RCC 7860 (cell line): ENCODE data around the gene TIMM22.
"Not testable (repeated sequence)": the region's sequence is repeated elsewhere in the genome, so short reads cannot be mapped to it uniquely, and the experiment has no call there.

Experiments
- DNase-seq: peaks from one replicate; pipeline ENCODE4 v3.0.0-alpha.2; 2015; ENCODE audit warnings: low spot score
- FAIRE-seq: peaks from 2 replicates; lab custom pipeline; 2012; peaks lifted over from hg19 to GRCh38; lab: Jason Lieb, UNC

TIMM22 gene

DNA sequence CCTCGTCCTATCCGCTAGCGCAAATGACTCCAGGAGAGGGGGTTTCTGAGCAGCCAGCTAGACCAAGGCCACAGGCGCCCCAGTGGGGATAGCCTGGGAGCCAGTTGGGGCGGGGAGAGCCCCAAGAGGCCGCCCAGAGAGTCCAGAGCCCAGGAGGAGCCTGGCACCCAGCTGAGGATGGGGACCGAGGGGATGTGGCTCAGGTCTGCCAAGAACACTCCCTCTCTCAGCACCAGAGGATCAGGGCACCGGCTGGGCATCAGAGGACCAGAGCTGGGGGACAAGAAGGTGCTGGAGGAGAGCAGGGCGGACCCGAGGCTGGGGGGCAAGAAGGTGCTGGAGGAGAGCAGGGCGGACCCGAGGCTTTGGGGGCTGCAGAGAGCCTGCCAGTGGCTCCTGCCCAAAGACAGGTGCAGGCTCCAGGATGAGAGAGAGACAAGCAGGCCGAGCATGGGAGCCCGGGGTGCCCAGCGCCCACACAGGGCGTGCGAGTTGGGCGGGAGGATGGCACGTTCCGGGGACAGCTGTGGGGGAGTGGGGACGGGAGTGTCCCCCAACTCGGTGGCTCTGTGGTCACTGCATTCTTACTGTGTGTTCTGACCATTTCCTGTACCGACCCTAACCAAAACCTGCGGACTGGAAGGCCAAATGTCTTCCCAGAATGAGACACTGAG, 39.4 kb downstream of the TIMM22 start:
- no peak for DNase-seq
- FAIRE-seq: no peak

DNA sequence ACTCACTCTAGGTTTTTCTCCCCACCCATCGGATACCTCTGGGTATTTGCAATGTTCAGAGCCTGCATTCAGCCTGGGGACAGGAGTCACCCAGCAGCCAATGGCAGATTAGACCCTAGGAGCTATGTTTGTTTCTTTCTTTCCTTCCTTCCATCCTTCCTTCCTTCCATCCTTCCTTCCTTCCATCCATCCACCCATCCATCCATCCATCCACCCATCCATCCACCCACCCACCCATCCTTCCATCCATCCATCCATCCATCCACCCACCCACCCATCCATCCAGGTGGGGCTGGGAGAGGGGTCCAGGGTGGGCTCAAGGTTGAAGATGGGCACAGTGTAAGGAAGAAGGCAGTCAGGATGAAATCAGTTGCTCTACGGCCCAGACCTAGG, 39.9 kb downstream of the TIMM22 start:
- FAIRE-seq (no peak), DNase-seq (no peak)

DNA sequence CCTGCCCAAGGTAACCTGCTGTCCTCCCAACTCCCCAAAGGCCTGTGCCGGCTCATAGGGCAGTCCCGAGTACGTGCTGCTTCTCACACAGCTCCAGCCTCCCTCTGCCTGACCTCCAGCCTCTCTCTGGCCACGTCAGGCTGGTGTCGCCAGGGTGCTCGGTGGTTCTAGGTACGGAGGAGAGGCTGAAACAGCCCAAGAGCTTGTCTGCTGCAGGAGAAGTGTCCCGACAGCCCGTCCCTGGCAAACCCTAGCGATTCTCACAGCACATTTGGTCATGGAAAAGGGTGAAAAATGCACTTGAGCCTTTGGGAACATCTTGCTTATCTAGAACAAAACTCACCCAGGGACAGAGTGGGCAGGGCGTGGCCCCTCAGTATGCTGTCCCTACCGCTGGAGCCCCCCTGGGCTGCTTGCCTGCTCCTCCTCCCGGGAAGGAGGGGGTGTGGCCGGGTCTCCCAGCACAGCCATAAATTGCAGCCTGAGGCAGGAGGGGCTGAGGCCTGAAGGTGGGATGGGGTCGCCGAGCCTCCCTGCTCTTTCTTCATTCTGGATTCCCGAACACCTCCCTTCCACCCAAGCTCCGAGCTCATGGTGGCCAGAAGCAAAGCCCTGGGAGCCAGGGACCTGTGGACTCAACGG, 40.4 kb downstream of the TIMM22 start:
- FAIRE-seq: no peak
- no peak for DNase-seq

DNA sequence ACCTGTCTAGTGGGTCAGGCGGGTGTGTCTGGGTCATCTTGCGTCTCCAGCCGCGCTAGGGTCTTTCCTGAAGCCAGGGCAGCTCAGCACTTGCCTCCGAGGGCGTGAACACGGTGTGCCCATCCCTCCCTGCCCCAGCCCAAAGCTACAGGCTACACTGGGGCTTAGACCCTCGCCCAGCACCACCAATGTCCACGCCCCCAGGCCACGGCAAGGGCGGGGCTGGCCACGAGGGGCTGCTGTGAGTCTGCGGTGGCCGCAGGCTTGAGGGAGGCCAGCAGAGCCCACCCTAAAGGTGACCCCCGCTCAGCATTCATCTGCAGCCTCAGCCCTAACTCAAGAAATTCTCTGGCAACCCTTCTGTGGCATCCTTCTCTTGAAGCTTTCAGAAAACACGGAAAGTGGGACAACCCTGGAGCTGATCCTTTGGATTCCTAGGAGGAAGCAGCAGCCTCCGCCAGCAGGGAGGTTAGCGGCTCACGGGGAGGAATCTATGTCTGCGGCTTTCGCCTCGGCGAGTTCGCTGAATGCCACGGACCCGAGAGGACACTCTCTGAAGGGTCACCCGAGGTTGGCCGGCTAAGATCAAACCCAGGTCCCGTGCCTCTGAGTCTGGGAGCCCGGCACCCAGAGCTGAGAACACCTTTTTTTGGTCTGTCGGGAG, 41.7 kb downstream of the TIMM22 start:
- FAIRE-seq (no peak), DNase-seq (no peak)

DNA sequence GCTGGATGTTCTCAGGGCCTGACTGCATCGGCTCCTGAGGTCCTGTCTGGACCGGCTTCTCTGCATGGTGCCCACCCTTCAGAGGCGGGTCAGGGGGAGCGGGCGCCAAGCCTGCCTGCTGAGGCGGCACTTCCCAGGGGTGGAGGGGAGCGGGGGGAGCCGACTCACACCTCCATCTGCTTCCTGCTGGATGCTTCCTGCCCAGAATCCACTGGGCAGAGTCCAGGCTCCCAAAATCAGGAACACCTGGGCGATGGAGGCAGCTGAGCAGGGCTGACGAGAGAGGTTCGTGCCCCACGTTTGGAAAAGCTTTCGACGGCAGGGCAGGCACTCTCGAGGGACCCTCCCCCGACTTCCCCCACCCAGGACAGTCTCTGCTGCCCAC, 42.2 kb downstream of the TIMM22 start:
- DNase-seq (no peak), FAIRE-seq (no peak)

DNA sequence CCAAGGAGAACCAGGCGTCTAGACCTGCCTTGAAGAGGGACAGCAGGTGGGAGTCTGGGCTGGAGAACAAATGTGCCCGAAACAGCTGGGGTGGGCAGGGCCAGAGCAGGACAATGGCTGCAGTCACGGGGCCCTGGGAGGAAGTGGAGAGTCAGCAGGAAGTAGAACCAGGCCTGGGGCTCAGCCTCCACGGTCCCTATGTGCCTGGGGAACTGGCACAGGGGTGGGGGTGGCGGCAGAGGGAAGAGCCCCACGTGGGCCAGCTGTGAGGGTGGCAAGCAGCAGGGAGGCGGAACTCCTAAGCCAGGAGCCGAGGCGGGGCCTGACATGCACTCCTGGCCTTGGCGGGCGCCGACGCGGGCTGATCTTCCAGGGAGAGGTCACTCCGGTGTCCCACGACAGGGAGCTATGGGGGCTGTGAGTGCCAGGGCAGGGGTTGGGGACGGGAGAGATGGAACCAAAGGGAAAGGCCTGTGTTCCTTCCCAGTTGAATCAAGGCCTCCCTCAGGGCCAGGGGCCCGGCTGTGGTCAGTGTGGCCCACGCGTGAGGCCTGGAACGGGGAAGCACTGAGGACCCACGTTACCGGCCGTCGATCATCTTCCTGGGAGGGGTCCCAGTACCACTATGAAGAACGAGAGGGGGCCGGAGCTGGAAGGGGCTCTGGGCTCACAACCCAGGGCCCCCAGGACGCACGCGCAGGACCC, 42.7 kb downstream of the TIMM22 start:
- no peak for DNase-seq
- FAIRE-seq: no peak

DNA sequence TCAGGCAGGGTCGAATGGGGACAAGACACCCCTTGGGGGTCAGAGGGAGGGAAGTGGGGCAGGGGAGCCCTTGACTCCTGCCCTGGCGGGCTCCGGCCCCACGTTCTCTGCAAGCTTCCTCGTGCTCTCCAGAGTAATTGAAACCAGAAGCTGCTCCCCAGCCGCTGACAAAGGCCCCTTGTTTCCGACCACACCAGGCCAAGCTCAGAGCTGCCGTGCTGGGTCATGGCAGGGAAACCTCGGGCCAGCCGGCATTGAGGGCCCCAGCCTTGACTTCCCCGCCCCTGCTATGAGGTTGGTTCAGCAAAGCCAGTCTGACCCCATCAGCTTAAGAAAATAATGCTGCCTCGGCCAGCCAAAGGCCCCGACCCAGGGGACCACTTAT, 43.3 kb downstream of the TIMM22 start:
- DNase-seq (no peak), FAIRE-seq (no peak)

DNA sequence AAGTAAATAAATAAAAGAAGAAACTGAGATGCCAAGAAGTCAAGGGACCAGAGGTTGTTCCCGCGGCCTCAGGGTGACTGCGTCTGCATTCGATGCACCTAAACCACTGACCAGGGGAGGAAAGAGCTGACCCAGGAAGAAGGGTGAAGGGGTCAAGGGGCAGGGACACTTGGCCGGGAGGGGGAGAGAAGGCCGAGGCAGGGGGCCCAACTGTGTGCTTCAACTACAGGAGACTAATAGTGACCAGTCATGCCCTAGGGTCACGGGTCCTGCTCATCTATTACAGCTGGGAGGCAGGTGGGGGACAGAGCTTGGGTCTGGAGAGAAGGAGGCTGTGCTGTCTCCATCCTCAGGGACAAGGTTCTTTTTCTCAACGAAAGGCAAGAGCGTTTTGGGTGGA, 44.8 kb downstream of the TIMM22 start:
- FAIRE-seq: no peak
- DNase-seq: no peak

DNA sequence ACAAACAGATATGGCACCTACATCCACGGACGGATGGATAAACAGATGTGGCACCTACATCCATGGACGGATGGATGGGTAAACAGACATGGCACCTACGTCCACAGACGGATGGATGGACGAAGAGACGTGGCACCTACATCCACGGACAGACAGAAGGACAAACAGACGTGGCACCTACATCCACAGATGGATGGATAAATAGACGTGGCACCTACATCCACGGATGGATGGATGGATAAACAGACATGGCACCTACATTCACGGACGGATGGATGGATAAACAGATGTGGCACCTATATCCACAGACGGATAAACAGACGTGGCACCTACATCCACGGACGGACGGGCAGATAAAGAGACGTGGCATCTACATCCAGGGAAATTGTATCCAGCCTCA, 45.6 kb downstream of the TIMM22 start:
- FAIRE-seq: no peak
- no peak for DNase-seq

DNA sequence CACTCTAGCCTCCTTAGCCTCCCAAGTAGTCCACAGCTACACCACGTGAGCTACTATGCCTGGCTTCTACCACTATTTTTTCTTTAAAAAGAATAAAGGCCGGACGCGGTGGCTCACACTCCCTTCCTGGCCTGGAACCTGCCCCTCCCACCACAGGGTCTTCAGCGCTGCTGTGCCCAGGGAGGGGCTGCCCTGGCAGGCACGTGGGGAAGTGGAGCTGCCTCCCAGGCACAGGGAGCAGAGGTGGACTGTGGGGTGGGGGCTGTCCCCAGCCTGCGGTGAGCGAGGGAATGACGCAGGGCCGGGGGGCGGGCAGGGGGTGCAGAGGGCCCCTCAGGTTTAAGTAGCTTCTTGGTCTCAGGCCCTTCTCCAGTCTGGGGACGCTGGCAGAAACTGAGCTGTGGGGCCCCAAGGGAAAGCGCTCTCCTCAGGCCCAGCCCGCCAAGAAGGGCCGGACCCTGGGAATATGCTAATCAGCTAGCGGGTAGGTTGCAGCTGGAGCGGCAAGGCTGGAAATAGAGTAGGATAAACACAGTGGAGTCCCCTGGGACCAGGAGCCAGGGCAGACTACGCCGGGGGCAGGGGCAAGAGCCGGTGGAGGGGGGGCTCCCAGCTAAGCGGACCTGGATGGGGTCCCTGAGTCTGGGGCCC, 46.8 kb downstream of the TIMM22 start:
- DNase-seq (no peak), FAIRE-seq (no peak)

DNA sequence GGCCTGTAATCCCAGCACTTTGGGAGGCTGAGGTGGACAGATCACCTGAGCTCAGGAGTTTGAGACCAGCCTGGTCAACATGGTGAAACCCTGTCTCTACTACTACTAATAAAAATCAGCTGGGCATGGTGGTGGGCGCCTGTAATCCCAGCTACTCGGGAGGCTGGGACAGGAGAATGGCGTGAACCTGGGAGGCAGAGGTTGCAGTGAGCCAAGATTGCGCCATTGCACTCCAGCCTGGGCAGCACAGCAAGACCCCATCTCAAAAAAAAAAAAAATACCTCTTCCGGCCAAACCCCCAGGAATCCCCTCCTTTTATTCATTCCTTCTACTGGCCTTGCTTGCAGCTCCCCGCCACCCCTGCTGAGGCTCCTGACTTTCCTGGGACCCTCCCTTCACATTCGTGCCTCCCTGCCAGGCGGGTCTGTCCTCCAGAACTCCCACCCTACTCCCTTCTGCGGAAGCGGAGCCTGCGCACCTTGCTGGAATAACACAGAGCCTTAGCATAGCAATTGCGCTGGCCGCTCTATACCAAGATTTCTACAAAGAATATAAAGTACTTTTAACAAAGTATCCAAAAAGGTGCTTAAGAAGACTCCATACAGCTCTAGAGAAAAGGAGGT, 47.6 kb downstream of the TIMM22 start:
- not testable (repeated sequence) for DNase-seq, FAIRE-seq

DNA sequence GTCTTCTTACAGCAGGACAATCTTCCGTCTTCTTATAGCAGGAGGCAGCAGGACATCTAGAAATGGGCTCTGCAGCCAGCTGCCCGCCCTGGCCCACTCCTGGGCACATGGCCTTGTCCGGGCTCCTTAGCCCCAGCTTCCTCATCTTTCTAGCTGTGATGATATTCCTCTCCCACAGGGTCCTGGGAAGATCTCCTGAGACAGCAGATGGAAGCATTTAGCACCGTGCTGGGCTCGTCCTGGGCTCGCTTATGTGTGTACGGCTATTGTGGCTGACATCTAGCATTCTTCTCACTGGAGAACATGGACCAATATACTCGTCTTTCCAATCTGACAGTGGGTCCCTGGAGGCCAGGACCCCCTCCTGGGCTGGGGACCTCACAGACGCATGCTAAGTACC, 48.5 kb downstream of the TIMM22 start:
- DNase-seq (no peak), FAIRE-seq (no peak)

DNA sequence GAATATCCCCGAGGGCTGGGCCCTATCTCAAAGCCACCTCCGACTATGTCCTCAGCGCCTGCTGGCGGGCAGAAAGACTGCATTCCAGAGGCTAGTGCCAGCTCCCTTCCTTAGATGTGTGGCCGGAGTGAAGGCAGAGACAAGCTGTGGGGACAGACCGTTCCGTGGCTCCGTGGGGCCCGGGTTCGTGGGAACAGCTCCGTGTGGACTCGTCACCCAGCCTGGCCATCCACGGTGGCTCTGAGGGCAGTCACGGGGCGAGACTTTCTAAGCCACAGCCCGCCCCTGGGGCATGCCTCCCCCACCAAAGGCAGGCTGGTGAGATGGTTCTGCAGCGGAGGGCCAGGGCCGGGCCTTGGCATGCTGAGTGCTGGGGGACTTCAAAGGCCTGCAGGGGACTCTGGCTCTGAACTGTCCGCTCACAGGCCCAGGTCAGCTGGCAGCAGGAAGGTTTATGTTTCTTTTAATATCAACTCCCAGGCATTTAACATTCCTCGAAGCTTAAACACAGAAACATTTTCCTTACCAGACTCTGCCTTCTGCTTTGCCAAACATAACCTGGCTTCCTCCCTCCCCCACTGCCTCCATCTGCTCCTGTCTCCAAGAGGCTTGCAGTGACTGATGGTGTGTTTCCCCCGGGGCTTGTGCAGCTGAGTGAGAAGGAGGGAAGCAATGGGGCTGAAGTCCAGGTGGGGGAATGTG, 50.4 kb downstream of the TIMM22 start:
- FAIRE-seq (no peak), DNase-seq (no peak)

DNA sequence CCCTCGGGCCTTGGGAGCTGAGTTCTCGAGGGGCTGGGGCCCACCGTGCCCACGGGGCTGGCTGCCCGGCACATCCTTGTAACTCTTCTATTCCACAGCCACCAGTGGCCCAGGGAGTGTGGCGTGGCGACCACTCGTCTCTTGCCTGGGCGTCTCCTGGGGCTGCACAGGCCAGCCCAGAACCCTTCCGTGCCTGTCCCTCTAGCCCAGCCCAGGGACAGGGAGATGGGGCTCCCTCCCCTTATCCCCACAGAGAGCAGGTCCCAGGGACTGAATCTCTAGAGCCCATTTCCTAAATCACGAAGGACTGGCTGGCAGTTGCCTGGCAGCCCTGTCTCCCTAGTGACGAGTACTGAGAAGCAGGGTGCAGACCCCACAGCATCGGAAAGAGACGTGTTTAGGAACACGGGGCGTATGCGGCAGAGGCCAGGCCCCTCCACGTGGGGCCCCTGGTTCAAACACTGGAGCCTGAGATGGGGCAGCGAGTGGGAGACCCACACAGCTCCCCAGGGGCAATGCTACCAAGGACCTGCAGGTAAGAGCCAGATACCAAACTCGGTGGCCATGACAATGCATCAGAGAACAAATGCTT, 51.0 kb downstream of the TIMM22 start:
- DNase-seq: no peak
- no peak for FAIRE-seq

DNA sequence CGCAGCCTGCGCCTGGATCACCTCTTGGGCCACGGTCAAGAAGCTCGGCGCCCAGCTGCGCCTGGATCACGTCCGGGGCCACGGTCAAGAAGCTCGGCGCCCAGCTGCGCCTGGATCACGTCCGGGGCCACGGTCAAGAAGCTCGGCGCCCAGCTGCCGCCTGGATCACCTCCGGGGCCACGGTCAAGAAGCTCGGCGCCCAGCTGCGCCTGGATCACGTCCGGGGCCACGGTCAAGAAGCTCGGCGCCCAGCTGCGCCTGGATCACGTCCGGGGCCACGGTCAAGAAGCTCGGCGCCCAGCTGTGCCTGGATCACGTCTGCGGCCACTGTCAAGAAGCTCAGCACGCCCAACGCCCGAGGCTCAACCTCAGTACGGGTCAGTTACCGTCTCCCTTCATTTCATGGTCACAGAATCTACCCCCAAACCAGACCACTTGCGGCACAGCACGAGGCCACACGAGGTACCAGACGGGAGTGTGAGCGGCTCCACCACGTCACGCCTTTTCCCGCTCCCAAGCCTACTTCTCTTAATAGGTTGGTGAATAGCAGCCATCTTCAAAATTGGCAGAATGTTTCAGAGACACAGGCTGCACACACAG, 51.7 kb downstream of the TIMM22 start:
- DNase-seq, FAIRE-seq: not testable (repeated sequence)

DNA sequence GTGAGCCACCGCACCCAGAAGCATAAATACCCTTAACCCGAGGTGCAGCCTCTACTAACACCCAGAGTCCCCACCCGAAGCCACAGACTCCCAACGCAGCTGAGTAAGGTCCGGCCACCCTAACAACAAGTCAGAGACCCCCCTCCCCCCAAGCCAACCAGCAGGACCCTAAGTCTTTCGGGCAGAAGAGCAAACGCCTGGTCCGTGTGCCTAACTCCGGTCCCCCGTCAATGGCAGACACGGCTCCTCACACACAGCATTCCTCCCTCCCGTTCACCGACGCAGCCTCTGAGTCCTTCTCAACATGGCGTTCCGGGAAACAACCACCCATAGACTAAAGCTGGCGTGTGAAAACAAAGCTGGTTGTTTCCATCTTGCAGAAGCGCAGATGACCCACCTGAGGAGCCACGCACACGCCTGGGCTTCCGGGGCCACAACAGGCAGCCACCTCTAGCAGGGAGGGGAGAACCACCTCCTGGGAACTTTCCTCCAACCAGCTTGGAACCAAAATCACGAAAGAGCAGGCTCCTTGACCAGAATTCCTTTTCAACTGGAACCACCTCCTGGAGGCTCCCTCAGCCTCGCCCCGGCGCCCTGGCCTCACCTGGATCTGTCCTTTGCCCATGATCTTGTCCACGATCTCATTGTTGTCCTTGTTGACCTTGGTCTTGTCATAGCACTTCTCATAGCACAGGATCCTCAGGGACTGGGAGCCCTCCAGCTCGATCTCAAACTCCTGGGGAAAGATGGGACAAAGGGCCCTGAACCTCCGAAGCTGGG, 52.7 kb downstream of the TIMM22 start:
- FAIRE-seq: no peak
- no peak for DNase-seq

DNA sequence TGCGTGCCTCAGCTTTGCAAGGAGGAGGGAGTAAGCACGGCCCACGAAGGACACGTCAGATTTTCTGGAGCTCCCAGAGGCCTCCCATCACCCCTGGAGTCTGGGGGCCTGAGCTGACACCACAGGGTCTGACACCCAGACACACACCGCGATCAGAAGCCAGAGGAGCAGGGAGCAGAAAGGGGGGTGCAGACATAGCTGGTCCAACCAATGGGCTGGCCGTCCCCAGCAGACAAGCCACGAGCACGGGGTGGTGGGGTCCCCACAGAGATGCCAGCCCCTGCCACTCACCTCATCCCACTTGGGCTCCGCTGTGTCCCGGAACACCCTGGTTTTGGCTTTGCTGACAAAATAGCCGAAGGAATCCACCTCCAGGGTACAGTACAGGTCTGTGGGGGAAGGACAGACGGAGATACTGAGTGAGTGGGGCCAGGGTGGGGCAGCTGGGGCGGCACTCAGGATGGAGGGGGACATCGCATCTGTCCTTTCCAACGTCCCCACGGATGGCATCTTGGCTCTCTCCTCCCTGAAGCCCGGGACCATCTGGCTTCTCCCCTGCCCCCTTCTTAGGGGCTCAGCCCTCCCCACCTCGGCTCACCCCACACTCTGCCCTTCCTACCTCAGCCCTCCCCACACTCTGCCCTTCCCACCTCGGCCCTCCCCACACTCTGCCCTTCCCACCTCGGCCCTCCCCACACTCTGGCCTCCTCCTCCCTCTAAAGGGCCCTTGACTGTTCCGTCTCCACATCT, 53.5 kb downstream of the TIMM22 start:
- FAIRE-seq: no peak
- no peak for DNase-seq
